Lower leg skin (tissue), 3 donors: ENCODE data around the gene TENT4A.

Experiments used
- CTCF ChIP-seq, 3 donors: fragments of 450-650 bp; IDR thresholded peaks; one replicate each; pipeline ENCODE4 v1.5.1; 2016; ENCODE audit warnings: antibody characterized with exemption in 3 of 3, mild to moderate bottlenecking in 3 of 3, moderate library complexity in 2 of 3
- POLR2A ChIP-seq, 2 donors: fragments of 450-650 bp; IDR thresholded peaks; one replicate each; pipeline ENCODE4 v1.6.1; 2016 to 2017; ENCODE audit warnings: antibody characterized with exemption in 2 of 2, mild to moderate bottlenecking in 1 of 2, moderate library complexity in 1 of 2

GRCh38 chr5:6678385-6678784, 34.8 kb upstream of the TENT4A start:
- no peak for TF ChIP-seq CTCF (IDR thresholded peaks at IDR 0.05)
- TF ChIP-seq POLR2A (IDR thresholded peaks at IDR 0.05), result no peak
